Activated CD4-positive, alpha-beta memory T cell treated with anti-CD3 and anti-CD28 coated beads, Interleukin-2, amount 10 ng/mL, durations not matched to agents 7 days and 5 days (primary cell): ENCODE results near the gene FOXP1. TPM values are rescaled to one million over a fixed set of nuclear protein-coding genes. Genes with fewer than 3 reads are reported as not detected.

Experiments
- CTCF ChIA-PET: fragments of 350-600 bp; sonication (Branson Sonifier 250); formaldehyde crosslinking; loops from one replicate; lab custom pipeline; 2021; ENCODE audit warnings: antibody characterized with exemption, inconsistent platforms; lab: Charles Lee
- POLR2A ChIA-PET: fragments of 350-600 bp; sonication (Branson Sonifier 250); formaldehyde crosslinking; loops from one replicate; lab custom pipeline; 2021; ENCODE audit warnings: antibody characterized with exemption; lab: Charles Lee
- DNase-seq: peaks from one replicate; pipeline ENCODE4 v3.0.0-alpha.2; 2020
- H3K27ac Mint-ChIP-seq: one replicate; pipeline ENCODE4 v1.8.0; 2021; ENCODE audit warnings: mild to moderate bottlenecking, mixed read lengths
- H3K27me3 Mint-ChIP-seq: one replicate; pipeline ENCODE4 v1.8.0; 2021; ENCODE audit warnings: mixed read lengths
- H3K36me3 Mint-ChIP-seq: one replicate; pipeline ENCODE4 v1.8.0; 2021; ENCODE audit warnings: low read depth, mixed read lengths
- H3K4me1 Mint-ChIP-seq: one replicate; pipeline ENCODE4 v1.8.0; 2021; ENCODE audit warnings: mixed read lengths
- H3K4me3 Mint-ChIP-seq: one replicate; pipeline ENCODE4 v1.8.0; 2021; ENCODE audit warnings: mild to moderate bottlenecking, mixed read lengths
- H3K9me3 Mint-ChIP-seq: one replicate; pipeline ENCODE4 v1.8.0; 2021; ENCODE audit warnings: mixed read lengths
- total RNA-seq, 2 experiments: library from RNA; stranded (reverse); gene quantifications; one replicate each; pipeline ENCODE4 v1.2.3, GENCODE V29; 2021

Gene FOXP1
- total RNA-seq, 2 experiments from 2014 or later: 71.3 to 76.9 TPM

DNA sequence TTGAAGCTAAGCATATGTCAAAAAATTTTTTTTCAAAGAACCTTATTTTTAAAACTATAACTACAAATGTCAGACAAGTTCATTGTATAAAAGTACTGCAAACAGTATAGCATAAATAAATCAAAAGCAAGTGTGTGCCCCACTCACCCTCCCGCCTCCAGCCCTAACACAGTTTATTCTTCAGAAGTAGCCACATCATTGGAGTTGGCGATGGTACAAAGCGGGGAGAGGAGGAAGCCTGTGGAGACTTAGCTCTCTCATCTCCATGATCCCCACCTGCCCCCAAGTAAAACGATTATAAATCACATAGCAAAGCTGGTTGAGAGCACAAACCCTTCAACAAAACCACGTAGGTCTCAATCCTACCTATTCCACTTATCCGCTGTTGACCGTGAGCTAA lies 33.6 kb downstream of the FOXP1 start:
- ChIA-PET CTCF (no interaction called here), POLR2A (no interaction called here)
- H3K4me3 Mint-ChIP-seq: no peak overlapping the region
- H3K4me1 Mint-ChIP-seq: no peaks in the 10 kb centered on the region
- H3K9me3 Mint-ChIP-seq: no peaks in the 10 kb centered on the region
- no peak for DNase-seq
- no peaks in the 10 kb centered on the region for H3K27me3 Mint-ChIP-seq
- H3K36me3 Mint-ChIP-seq: no peaks in the 10 kb centered on the region
- H3K27ac Mint-ChIP-seq: no peak overlapping the region

DNA sequence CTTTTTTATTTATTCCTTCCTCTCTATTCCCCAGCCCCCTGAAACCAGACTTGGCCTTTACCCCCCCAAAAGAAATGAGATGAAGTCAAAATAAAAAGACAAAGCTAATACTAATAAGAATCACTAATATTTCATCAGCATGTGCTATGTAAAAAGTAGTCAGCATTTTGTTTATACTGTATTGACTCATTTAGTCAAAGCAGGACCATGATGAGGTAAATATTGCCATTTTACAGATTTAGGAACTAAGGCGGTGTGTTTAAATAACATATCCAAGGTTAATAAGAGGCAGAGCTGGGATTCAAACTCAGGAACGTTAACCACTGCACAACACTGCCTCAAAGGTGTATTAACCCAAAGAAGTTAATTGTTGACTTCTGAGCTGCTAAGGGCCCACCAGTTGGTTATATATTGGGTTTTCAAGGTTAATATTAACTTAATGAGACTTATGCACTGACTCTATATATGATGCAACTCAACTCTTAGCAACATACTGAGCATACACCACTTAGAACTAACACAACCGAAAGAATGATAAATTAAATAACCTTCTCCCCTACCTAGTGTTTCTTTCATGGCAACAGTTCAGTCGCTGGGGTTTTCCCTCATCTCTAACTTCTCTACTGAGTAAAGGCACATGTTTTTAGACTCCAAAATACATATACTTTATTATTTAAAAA lies 34.7 kb downstream of the FOXP1 start:
- H3K4me3 Mint-ChIP-seq: no peak overlapping the region
- no peaks in the 10 kb centered on the region for H3K36me3 Mint-ChIP-seq
- H3K4me1 Mint-ChIP-seq: no peaks in the 10 kb centered on the region
- H3K27me3 Mint-ChIP-seq: no peaks in the 10 kb centered on the region
- ChIA-PET POLR2A (no interaction called here), CTCF (no interaction called here)
- H3K9me3 Mint-ChIP-seq: no peaks in the 10 kb centered on the region
- H3K27ac Mint-ChIP-seq: no peak overlapping the region
- DNase-seq: no peak

DNA sequence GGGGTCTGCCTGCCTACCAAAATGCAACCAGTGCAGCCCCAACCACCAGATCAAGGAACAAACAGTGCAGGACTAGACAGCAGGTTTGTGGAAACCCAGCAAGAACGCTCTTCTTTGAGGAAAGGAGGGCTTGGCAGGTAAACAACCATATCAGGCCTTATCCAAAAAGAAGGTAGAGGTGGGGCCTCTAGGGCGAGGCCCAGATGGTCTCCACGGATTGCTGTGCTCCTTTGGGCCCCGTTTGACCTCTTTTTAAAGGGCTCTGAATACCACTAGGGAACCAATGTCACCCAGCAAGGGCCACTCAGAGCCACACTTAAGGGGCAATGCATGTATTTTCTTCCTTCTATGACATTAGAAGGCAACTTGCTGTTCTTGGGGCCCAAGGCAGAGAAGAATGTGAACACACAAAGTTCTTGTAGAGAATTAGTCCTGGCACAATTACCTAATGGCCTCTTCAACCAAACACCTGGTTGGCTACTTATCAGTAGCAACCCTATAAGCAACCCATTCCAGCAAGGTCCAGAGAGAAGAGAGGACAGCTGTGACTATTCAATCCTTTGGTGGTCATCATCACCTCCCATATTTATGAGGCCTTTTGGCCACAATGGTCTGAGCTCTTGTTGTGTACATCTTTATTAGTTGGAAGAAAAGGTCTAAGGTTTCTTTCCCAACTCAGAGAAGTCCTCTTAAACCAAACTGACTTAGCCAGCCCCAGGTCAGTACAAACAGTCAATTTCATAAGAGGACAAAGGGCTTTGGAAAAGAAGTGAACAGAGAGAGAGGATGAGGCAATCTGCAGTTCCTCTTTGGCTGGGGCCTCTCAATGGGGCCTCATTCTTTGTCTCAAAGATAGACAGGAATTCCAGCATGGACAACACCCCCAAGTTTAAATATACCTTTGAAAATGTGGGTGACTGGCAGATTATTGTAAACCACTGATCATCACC lies 36.0 kb downstream of the FOXP1 start:
- H3K36me3 Mint-ChIP-seq: no peaks in the 10 kb centered on the region
- no peaks in the 10 kb centered on the region for H3K4me1 Mint-ChIP-seq
- no peak overlapping the region for H3K4me3 Mint-ChIP-seq
- H3K9me3 Mint-ChIP-seq: no peaks in the 10 kb centered on the region
- POLR2A ChIA-PET: no interaction called here
- no peak overlapping the region for H3K27ac Mint-ChIP-seq
- H3K27me3 Mint-ChIP-seq: no peaks in the 10 kb centered on the region
- no peak for DNase-seq
- CTCF ChIA-PET: interaction anchor here (0.6 kb wide), 1 partner anchor 108 kb away, joined by 3 read pairs; no protein-coding TSS in a partner anchor

DNA sequence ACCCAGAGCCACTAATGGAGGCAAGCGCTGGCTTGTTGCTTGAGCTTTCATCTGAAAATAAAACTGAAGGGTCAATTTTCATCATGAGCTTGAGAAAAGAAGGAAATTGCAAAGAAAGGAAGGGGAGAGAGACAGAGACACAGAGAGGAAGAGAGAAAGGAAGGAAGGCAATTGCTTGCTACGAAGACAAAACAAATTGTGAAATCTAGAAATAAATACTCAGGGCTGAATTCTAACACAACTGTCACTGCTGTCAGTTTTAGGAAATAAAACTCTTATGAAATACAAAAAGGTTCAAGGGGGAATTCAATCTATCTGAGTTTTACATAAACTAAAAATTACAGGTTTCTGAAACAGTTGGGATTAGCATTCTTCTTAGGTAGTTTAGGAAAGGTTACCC lies 36.7 kb downstream of the FOXP1 start:
- CTCF ChIA-PET: interaction anchor here (0.6 kb wide), 1 partner anchor 109 kb away, joined by 3 read pairs; no protein-coding TSS in a partner anchor
- Mint-ChIP-seq H3K4me3 (no peak overlapping the region), H3K27ac (no peak overlapping the region), H3K4me1 (no peaks in the 10 kb centered on the region), H3K9me3 (no peaks in the 10 kb centered on the region), H3K27me3 (no peaks in the 10 kb centered on the region), H3K36me3 (no peaks in the 10 kb centered on the region)
- POLR2A ChIA-PET: no interaction called here
- DNase-seq: no peak

DNA sequence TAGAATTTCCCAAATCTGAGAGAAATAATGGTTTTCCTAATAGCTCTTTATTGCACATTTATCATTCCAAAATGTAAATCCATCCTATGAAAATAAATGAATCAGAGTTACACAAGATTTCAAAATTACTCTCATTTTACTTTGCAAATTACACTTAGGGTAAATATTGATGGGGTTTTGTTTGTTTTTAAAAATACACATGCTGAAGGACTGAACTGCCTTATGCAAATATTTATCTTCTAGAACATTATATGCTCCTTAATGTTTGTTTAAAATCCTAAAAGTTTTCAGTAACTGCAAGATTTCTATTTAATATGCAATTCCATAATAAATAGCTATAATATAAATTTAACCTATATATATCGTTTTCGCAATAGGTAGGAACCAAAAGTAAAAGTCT lies 38.2 kb downstream of the FOXP1 start:
- H3K9me3 Mint-ChIP-seq: no peaks in the 10 kb centered on the region
- no peak overlapping the region for H3K4me3 Mint-ChIP-seq
- peaks cover 6% of the 10 kb centered on the region for H3K27me3 Mint-ChIP-seq
- ChIA-PET POLR2A (no interaction called here), CTCF (no interaction called here)
- no peak for DNase-seq
- H3K36me3 Mint-ChIP-seq: no peaks in the 10 kb centered on the region
- no peaks in the 10 kb centered on the region for H3K4me1 Mint-ChIP-seq
- no peak overlapping the region for H3K27ac Mint-ChIP-seq

DNA sequence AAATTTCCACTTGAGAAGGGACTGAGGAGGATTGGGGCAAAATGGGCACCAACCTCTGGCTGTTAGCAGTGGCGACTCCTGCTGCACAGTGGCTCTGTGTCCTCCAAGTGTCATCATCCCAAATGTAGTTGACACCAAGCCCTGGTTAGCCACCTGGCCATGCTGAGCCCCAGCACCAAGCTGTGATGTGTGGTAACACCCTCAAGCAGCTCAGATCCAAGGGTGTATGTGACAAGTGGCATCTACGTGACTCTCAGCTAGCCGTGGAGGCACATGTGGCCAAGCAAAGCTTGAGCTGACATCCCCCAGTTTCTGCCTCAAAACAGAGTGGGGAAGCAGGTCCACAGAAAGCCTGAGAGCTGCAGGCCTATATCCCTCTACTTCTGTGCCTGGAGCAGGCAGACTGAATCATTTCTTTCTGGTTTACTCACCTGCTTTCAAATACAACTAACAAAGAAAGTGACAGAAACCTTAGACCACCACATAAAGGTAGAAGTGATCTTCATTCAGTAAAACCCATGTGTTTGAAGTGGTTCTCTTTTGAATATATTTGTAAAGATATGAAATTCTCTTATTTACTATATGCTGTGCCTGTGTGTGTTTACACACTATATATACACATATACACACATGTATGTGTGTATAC lies 40.0 kb downstream of the FOXP1 start:
- H3K36me3 Mint-ChIP-seq: no peaks in the 10 kb centered on the region
- DNase-seq: no peak
- no peaks in the 10 kb centered on the region for H3K9me3 Mint-ChIP-seq
- no peak overlapping the region for H3K27ac Mint-ChIP-seq
- peaks cover 6% of the 10 kb centered on the region for H3K27me3 Mint-ChIP-seq
- H3K4me3 Mint-ChIP-seq: no peak overlapping the region
- POLR2A ChIA-PET: no interaction called here
- no peaks in the 10 kb centered on the region for H3K4me1 Mint-ChIP-seq
- CTCF ChIA-PET: no interaction called here

DNA sequence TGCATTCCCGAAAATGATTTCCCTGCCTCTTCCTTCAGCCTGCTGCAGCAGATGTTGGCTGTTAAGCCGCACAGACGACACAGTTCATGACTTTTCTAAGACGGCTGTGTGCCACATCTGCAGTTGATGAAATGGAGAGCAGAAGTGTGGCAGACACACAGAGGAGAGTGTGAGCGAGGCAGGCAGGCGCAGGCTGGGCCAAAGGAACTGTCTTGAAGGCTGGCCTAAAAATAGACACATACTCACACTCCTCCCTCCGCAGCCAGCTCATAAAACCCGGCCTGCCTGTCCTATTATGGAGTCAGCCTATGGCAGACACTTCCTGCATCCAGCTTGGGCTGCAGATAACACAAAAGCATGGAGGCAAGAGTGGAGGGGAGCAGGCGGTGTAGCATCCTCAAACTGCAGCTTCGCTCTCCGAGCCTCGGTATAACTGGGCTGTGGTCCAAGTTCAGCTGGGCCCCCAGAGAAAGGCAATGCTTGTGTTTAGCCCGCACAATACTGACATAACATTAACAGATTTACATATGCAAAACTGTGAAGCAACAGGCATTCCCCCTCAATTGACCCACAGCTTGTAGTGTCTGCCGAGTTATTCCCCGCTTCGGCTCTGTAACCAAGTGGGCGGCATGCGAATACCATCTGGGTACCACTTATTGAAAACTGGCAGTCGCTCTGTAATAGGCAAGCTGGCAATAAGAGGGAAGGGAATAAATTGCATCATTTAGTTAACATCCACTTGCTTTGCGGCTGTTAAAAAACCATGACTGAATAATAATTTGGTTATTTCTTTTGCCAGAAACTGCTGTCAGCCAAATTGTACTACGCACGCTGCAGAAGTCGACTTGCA lies 40.8 kb downstream of the FOXP1 start:
- POLR2A ChIA-PET: no interaction called here

DNA sequence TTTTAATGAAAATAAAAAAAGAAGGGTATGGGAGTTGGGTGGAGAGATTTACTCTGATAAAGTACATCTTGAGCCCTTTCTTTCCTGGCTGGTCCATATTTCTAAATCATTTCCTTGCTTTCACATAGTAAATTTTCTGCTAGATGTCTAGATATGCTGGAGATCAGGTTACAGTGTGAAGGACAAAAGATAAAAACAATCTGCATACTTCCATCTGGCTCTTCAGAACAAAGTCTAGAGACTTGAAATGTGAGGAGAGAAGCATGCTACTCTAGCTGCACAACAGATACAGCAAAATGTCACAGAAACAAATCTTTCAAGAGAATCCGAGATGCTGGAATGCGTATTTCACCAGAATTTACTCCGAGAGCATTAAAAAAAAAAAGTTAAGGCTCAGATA lies 42.2 kb downstream of the FOXP1 start:
- H3K36me3 Mint-ChIP-seq: no peaks in the 10 kb centered on the region
- H3K4me3 Mint-ChIP-seq: no peak overlapping the region
- peaks cover 6% of the 10 kb centered on the region for H3K27me3 Mint-ChIP-seq
- no peaks in the 10 kb centered on the region for H3K9me3 Mint-ChIP-seq
- peaks cover 2% of the 10 kb centered on the region for H3K4me1 Mint-ChIP-seq
- no peak for DNase-seq
- no peak overlapping the region for H3K27ac Mint-ChIP-seq
- CTCF ChIA-PET: no interaction called here
- POLR2A ChIA-PET: no interaction called here

More for the DNA sequence above, 40.8 kb downstream of the FOXP1 start:
- no peak overlapping the region for H3K27ac Mint-ChIP-seq
- peaks cover 6% of the 10 kb centered on the region for H3K27me3 Mint-ChIP-seq
- no peak overlapping the region for H3K4me3 Mint-ChIP-seq
- H3K9me3 Mint-ChIP-seq: no peaks in the 10 kb centered on the region
- H3K4me1 Mint-ChIP-seq: no peaks in the 10 kb centered on the region
- DNase-seq: no peak
- no peaks in the 10 kb centered on the region for H3K36me3 Mint-ChIP-seq
- CTCF ChIA-PET: no interaction called here

DNA sequence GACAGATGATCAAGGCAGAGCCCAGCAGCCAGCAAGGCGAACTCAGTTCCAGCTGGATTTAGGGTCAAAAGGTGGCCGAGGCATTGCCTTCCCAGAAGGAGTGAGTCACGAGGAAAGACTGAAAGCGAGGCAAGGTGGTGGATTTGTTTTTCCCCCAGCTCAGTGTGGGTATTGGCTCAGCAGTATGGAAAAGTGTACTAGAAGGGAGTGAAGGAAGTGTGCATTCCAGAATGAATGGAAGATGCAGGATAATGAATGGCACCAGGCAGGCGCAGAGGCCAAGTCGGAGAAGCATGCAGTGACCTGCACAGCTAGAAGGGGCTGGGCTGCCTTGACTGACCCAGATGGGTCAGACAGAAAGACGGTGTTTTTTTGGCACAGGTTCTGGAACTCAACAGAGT lies 46.3 kb downstream of the FOXP1 start:
- CTCF ChIA-PET: no interaction called here
- H3K27ac Mint-ChIP-seq: no peak overlapping the region
- no peak for DNase-seq

DNA sequence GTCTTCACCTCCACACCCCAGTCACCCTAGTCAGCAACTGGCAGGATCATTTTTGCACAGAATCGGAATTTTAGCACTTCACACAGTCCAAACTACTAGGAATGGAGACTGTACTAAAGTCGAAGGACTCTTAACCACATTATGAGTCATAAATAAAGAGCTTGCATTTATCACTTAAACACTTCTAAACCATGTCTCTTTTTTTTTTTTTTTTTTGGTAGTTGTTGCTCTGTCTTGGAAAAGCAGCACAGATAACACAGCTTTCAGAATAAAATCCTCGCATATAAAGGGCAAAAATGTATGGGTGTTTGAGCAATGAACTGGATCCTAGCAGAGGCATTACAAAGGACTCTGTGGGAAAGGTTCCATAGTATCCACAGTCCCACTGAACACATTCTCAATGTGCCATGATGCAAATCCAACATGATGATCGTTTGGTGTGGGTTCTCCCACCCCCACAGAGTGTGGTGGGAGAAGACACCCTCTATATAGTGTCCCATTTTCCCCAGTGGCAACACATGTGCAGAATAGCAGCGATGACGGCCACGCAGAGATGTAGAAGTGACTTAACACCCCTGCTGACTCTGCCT lies 47.1 kb downstream of the FOXP1 start:
- Mint-ChIP-seq H3K27ac (no peak overlapping the region), H3K36me3 (no peaks in the 10 kb centered on the region), H3K4me3 (no peak overlapping the region), H3K27me3 (peaks cover 3% of the 10 kb centered on the region), H3K4me1 (peaks cover 7% of the 10 kb centered on the region), H3K9me3 (no peaks in the 10 kb centered on the region)
- DNase-seq: no peak
- POLR2A ChIA-PET: no interaction called here
- CTCF ChIA-PET: no interaction called here

More for the DNA sequence above, 46.3 kb downstream of the FOXP1 start:
- no peak overlapping the region for H3K4me3 Mint-ChIP-seq
- H3K9me3 Mint-ChIP-seq: no peaks in the 10 kb centered on the region
- peaks cover 7% of the 10 kb centered on the region for H3K4me1 Mint-ChIP-seq
- H3K27me3 Mint-ChIP-seq: peaks cover 6% of the 10 kb centered on the region
- POLR2A ChIA-PET: no interaction called here
- no peaks in the 10 kb centered on the region for H3K36me3 Mint-ChIP-seq

DNA sequence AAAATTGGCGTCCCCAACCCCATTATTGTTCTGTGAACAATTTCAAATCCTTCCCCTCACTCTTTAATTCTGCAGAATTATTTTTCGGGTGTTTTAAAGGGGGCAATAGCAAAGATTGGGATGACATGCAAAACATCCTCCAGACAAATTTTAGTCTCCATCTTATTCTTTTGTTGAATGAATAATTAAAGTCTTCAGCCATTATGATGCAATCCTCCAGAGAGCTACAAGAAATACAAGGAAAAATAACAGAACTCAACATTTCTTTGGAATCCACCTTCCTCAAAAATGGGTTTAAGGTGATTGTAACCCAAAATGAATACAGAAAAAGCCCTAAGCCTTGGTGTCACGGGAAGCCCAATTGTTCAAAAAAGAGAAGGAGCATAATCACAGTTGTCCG lies 49.9 kb downstream of the FOXP1 start:
- CTCF ChIA-PET: no interaction called here
- H3K27me3 Mint-ChIP-seq: no peaks in the 10 kb centered on the region
- no peak overlapping the region for H3K4me3 Mint-ChIP-seq
- H3K4me1 Mint-ChIP-seq: peaks cover 19% of the 10 kb centered on the region
- POLR2A ChIA-PET: no interaction called here
- no peaks in the 10 kb centered on the region for H3K9me3 Mint-ChIP-seq
- H3K27ac Mint-ChIP-seq: no peak overlapping the region
- DNase-seq: no peak
- H3K36me3 Mint-ChIP-seq: no peaks in the 10 kb centered on the region

DNA sequence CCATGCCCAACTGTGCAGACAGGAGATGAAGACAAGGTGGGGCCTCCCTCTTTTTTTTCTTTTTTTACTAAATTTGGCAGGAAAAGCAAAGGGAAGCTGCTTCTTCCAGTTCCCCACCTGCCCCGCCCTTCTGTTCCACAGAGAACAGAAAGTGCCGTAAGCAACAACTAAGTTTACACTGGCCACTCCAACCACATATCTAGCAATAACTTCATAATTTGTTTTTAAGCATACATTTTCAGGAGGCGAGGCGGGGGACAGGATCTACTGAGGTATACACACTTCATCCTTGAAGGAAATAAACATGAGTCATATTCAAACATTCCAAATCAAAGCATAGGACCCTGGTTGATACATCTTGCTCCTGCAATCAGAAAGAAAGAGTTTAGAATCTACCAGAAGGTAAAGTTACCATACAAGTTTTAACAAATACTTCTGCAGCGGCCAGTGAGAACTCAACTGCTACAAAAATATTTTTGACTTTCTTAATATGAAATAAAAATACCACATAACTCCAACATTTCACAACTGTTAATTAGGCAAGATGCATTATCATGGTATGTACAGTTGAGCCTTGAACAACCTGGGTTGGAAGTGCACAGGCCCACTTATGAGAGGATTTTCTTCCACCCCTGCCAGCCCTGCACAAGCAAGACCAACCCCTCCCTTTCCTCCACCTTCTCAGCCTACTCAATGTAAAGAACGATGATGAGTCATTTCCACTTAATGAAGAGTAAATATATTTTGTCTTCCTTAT lies 50.7 kb downstream of the FOXP1 start:
- ChIA-PET POLR2A (no interaction called here), CTCF (no interaction called here)
- no peak for DNase-seq
- Mint-ChIP-seq H3K36me3 (no peaks in the 10 kb centered on the region), H3K9me3 (no peaks in the 10 kb centered on the region), H3K4me1 (peaks cover 24% of the 10 kb centered on the region), H3K27me3 (no peaks in the 10 kb centered on the region), H3K4me3 (no peak overlapping the region), H3K27ac (no peak overlapping the region)
